GM19035 (cell line): ENCODE data around the gene CCDC14.
A peak's percentile ranks its signal among the peaks of the same experiment; 100 is the strongest.
"Not testable (repeated sequence)": the region's sequence is repeated elsewhere in the genome, so short reads cannot be mapped to it uniquely, and the experiment has no call there.

Experiments used
- ATAC-seq: cut with Tn5 transposase; IDR thresholded peaks from one replicate; pipeline ENCODE4 v1.9.1; 2021; ENCODE audit not compliant: unreplicated experiment

Gene CCDC14

GRCh38 chr3:123914829-123915228 lies 46.2 kb downstream of the CCDC14 start:
- ATAC-seq, result no peak

GRCh38 chr3:123909785-123910184 lies 51.2 kb downstream of the CCDC14 start:
- ATAC-seq, result no peak

GRCh38 chr3:123907720-123908119 lies 53.3 kb downstream of the CCDC14 start:
- ATAC-seq, result no peak

- ATAC-seq, result no peak
Observed at GRCh38 chr3:123899300-123899865, 61.6 kb downstream of the CCDC14 start.

- no peak for ATAC-seq
Observed at GRCh38 chr3:123893012-123893411, 68.0 kb downstream of the CCDC14 start.

- ATAC-seq, result no peak
Observed at GRCh38 chr3:123892195-123892594, 68.8 kb downstream of the CCDC14 start.

- not testable (repeated sequence) for ATAC-seq
Observed at GRCh38 chr3:123890991-123891390, 70.0 kb downstream of the CCDC14 start.

- ATAC-seq, result not testable (repeated sequence)
Observed at GRCh38 chr3:123890162-123890561, 70.9 kb downstream of the CCDC14 start.

GRCh38 chr3:123884993-123885392 lies 76.0 kb downstream of the CCDC14 start:
- no peak for ATAC-seq

GRCh38 chr3:123884203-123884831 lies 76.7 kb downstream of the CCDC14 start, which contains the start of gene MYLK:
Gene MYLK (minus strand): TSS chr3:123884332. CDS start chr3:123793841, 90,491 bp downstream.
- ATAC-seq, result peak; percentile 82

- ATAC-seq, result no peak
Observed at GRCh38 chr3:123883701-123884202, 77.3 kb downstream of the CCDC14 start.

GRCh38 chr3:123883111-123883510 lies 77.9 kb downstream of the CCDC14 start:
- ATAC-seq, result no peak

GRCh38 chr3:123881771-123882170 lies 79.3 kb downstream of the CCDC14 start:
- ATAC-seq, result no peak

GRCh38 chr3:123880998-123881561 lies 79.9 kb downstream of the CCDC14 start:
- no peak for ATAC-seq

GRCh38 chr3:123878807-123879206 lies 82.2 kb downstream of the CCDC14 start:
- no peak for ATAC-seq

- ATAC-seq, result no peak
Observed at GRCh38 chr3:123877965-123878364, 83.1 kb downstream of the CCDC14 start.

- no peak for ATAC-seq
Observed at GRCh38 chr3:123877466-123877865, 83.6 kb downstream of the CCDC14 start.

GRCh38 chr3:123876858-123877257 lies 84.2 kb downstream of the CCDC14 start:
- no peak for ATAC-seq

GRCh38 chr3:123872621-123873020 lies 88.4 kb downstream of the CCDC14 start:
- ATAC-seq, result no peak

GRCh38 chr3:123871946-123872345 lies 89.1 kb downstream of the CCDC14 start:
- ATAC-seq, result no peak

- no peak for ATAC-seq
Observed at GRCh38 chr3:123870033-123870432, 91.0 kb downstream of the CCDC14 start.

- no peak for ATAC-seq
Observed at GRCh38 chr3:123869165-123869564, 91.9 kb downstream of the CCDC14 start.
